Left lung (tissue), 10 donors: Measurements from ENCODE around the gene YWHAG. TPM values are rescaled to one million over a fixed set of nuclear protein-coding genes. Genes with fewer than 3 reads are reported as not detected.

Source experiments
- ATAC-seq: fragments of 200-7000 bp; cut with Tn5 transposase; one replicate; pipeline ENCODE4 v1.9.1; 2020; ENCODE audit warnings: moderate library complexity
- DNase-seq, 4 donors: peaks; one replicate each; pipeline ENCODE4 v3.0.0-alpha.2; 2013 to 2020
- H3K27ac ChIP-seq, 2 donors: fragments of 200-600 bp; sonication (generic) in 1 of 2; one replicate each; pipeline versions ENCODE4 v1.5.0 to v1.8.0; 2020 to 2021
- H3K27me3 ChIP-seq, 2 donors: fragments of 200-600 bp; sonication (generic) in 1 of 2; one replicate each; pipeline versions ENCODE4 v1.5.0 to v1.8.0; 2020 to 2021
- H3K36me3 ChIP-seq, 2 donors: fragments of 200-600 bp; sonication (generic) in 1 of 2; one replicate each; pipeline versions ENCODE4 v1.5.0 to v1.8.0; 2020 to 2021
- H3K4me1 ChIP-seq, 2 donors: fragments of 200-600 bp; one replicate each; pipeline ENCODE4 v1.8.0; 2021
- H3K4me3 ChIP-seq, 2 donors: fragments of 200-600 bp; sonication (generic) in 1 of 2; one replicate each; pipeline versions ENCODE4 v1.5.0 to v1.8.0; 2020 to 2021; ENCODE audit warnings: mild to moderate bottlenecking in 1 of 2
- H3K9me3 ChIP-seq, 2 donors: fragments of 200-600 bp; sonication (generic) in 1 of 2; one replicate each; pipeline versions ENCODE4 v1.5.0 to v1.8.0; 2020 to 2021
- intact Hi-C, 2 donors: fragments of 100-400 bp; cut with DNase I; formaldehyde crosslinking; loops; one replicate each; pipeline versions ENCODE4 v1.11.2 to v1.14.2; 2022
- polyA plus RNA-seq, 6 donors: library from polyadenylated mRNA; unstranded; fragments of 120-200 nt; gene quantifications; one replicate each; pipeline ENCODE4 v1.2.1, GENCODE V29; 2013; ENCODE audit not compliant: insufficient read length in 6 of 6
- total RNA-seq, 2 donors: library from RNA; stranded (reverse); fragmentation: NEBNext Ultra II Directional; extraction: Animal tissue kit (Norgen Biotek cat#: 25700); gene quantifications; one replicate each; pipeline ENCODE4 v1.2.1, GENCODE V29; 2021
- TF ChIP-seq, protein P1 (sequence below), 2 donors: fragments of 200-600 bp; sonication (generic) in 1 of 2; IDR thresholded peaks; one replicate each; pipeline versions ENCODE4 v1.5.0 to v1.8.0; 2021; ENCODE audit warnings: antibody characterized with exemption in 2 of 2
- donor health status: DM: no; HTN: yes; CAD: no.
- donor health status: DM: no; HTN: no; CAD: no.

The YWHAG gene
- total and polyA plus RNA-seq, 8 donors, result 99.2 to 160 (median 111) TPM

GRCh38 chr7:76380623-76380966 is 21.8 kb upstream of the YWHAG start:
- Histone ChIP-seq H3K4me1 (peaks cover 0 to 23% of the 10 kb centered on the region in 2 donors), H3K9me3 (no peaks in the 10 kb centered on the region), H3K36me3 (no peaks in the 10 kb centered on the region), H3K4me3 (no peak overlapping the region), H3K27ac (peak overlapping the region; percentile 89 to 90), H3K27me3 (no peaks in the 10 kb centered on the region)
- TF ChIP-seq, protein P1, sequence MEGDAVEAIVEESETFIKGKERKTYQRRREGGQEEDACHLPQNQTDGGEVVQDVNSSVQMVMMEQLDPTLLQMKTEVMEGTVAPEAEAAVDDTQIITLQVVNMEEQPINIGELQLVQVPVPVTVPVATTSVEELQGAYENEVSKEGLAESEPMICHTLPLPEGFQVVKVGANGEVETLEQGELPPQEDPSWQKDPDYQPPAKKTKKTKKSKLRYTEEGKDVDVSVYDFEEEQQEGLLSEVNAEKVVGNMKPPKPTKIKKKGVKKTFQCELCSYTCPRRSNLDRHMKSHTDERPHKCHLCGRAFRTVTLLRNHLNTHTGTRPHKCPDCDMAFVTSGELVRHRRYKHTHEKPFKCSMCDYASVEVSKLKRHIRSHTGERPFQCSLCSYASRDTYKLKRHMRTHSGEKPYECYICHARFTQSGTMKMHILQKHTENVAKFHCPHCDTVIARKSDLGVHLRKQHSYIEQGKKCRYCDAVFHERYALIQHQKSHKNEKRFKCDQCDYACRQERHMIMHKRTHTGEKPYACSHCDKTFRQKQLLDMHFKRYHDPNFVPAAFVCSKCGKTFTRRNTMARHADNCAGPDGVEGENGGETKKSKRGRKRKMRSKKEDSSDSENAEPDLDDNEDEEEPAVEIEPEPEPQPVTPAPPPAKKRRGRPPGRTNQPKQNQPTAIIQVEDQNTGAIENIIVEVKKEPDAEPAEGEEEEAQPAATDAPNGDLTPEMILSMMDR (IDR thresholded peaks at IDR 0.05), result no peak
- no peak for DNase-seq
- intact Hi-C loops, result no loop called here
- no peak for ATAC-seq

DNA sequence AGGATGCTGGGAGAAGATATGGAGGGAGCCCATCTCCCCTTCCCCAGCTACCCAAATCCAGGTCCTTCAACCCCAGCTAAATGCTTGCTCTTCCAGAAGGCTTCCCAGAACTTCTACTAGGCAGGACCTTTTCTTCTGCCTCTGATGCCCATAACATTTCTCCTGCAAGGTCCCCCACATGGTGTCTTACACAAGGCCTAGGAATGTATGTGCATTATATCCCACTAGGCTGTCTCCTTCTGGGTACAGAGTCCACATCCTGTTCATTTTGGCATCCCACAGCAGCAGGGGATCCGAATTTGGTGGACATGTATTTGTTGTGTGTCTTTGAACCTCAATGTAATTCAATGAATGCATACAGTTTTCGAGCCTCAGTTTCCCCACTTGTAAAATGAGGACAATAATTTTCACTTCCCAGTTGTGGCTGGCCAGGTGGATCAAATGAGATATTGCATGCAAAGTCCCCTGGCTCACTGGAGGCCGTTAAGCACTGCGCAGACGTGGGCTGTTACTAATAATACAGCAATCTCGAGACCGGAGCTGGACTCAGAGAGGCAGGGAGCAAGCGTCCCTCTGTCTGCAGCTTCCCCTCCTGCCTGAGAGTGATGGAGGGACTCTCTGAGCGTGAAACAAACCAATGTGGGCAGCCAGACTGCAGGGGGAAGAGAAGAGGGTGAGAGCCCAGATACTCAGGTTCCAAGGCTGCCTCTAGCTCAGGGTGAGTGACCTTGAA is 18.6 kb upstream of the YWHAG start:
- ATAC-seq (no peak), DNase-seq (peak in 1 of 4 donors; percentile 19)
- Histone ChIP-seq H3K36me3 (no peaks in the 10 kb centered on the region), H3K4me1 (peaks cover 0 to 37% of the 10 kb centered on the region in 2 donors), H3K9me3 (no peaks in the 10 kb centered on the region), H3K4me3 (no peak overlapping the region), H3K27ac (no peak overlapping the region), H3K27me3 (no peaks in the 10 kb centered on the region)
- intact Hi-C loops, result no loop called here
- TF ChIP-seq, protein P1 (IDR thresholded peaks at IDR 0.05), result no peak

DNA sequence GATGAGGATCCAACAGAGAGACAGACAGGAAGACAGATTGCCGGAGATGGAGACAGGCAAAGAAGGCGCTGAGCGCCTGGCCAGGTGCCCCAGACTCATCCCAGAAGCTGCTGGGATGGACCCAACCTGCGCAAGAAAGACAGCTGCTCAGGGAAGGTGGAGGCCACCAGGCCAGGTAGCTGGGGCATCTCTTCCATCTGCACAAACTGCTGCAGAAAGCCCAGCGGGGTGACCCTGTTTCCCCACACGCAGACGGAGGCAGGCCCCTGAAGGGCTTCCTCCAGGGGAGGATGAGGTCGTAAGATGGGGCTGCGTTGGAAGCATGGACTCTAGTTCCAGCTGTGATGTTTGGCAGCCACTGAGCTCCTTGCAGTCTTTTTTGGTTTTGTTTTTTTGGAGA is 16.5 kb upstream of the YWHAG start:
- TF ChIP-seq, protein P1 (IDR thresholded peaks at IDR 0.05), result no peak
- no peak for ATAC-seq
- intact Hi-C loops, result no loop called here
- no peaks in the 10 kb centered on the region for H3K9me3 ChIP-seq
- H3K4me1 ChIP-seq, result peaks cover 0 to 25% of the 10 kb centered on the region in 2 donors
- H3K4me3 ChIP-seq, result no peak overlapping the region
- no peak for DNase-seq
- no peaks in the 10 kb centered on the region for H3K27me3 ChIP-seq
- H3K27ac ChIP-seq, result no peak overlapping the region
- H3K36me3 ChIP-seq, result no peaks in the 10 kb centered on the region

- H3K4me1 ChIP-seq, result peaks cover 0 to 13% of the 10 kb centered on the region in 2 donors
- TF ChIP-seq, protein P1 (IDR thresholded peaks at IDR 0.05), result no peak
- H3K36me3 ChIP-seq, result no peaks in the 10 kb centered on the region
- no peak overlapping the region for H3K4me3 ChIP-seq
- ATAC-seq (peak; percentile 88), DNase-seq (peak in 1 of 4 donors; percentile 29)
- H3K9me3 ChIP-seq, result no peaks in the 10 kb centered on the region
- no peaks in the 10 kb centered on the region for H3K27me3 ChIP-seq
- H3K27ac ChIP-seq, result no peak overlapping the region
- intact Hi-C loops, result no loop called here
These were observed 14.4 kb upstream of the YWHAG start for GRCh38 chr7:76372984-76373833.

DNA sequence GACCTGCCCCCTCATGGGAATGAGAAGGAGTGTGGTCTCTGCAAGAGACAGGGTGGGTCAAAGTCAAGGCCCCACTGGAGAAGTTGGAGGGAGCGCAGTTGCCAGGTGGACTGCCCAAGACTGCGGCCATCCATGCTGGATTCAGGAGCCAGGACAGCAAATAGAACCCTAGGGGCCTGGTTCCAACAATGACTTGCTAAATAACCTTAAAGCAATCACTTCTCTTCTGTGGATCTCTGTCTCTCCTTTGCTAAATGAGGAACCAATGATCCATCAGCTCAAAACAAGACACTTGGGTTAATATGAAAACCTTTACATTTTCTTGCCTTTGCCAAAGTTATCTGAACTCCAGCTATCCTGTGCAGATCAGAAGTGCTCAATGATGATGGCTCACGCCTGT is 12.6 kb upstream of the YWHAG start:
- Histone ChIP-seq H3K27ac (no peak overlapping the region), H3K4me1 (peaks cover 0 to 15% of the 10 kb centered on the region in 2 donors), H3K27me3 (no peaks in the 10 kb centered on the region), H3K9me3 (no peaks in the 10 kb centered on the region), H3K4me3 (no peak overlapping the region), H3K36me3 (no peaks in the 10 kb centered on the region)
- intact Hi-C loops, result no loop called here
- ATAC-seq, result no peak
- DNase-seq, result no peak
- TF ChIP-seq, protein P1 (IDR thresholded peaks at IDR 0.05), result no peak
